Measurements from ENCODE around the gene LDLRAD4. TPM values are rescaled to one million over a fixed set of nuclear protein-coding genes. Genes with fewer than 3 reads are reported as not detected.

Gene LDLRAD4
- total RNA-seq, 1 experiment from 2014 or later: not detected

- H2AFZ ChIP-seq (ENCODE audit: low read length): no peak overlapping the region
- no peaks in the 10 kb centered on the region for H3F3A ChIP-seq (ENCODE audit: low read length, unreplicated experiment)
- ChIA-PET POLR2A (ENCODE audit: unreplicated experiment) (no interaction called here), CTCF (no interaction called here)
- DNase-seq (no peak), ATAC-seq (no peak)
- no peak overlapping the region for H3K4me3 ChIP-seq (ENCODE audit: low read length)
- no peaks in the 10 kb centered on the region for H3K36me3 ChIP-seq (ENCODE audit: low read depth, low read length)
- H3K9me2 ChIP-seq (replicated peaks; ENCODE audit: low read length): no peaks in the 10 kb centered on the region
- TF ChIP-seq EZH2phosphoT487 (IDR thresholded peaks at IDR 0.05; ENCODE audit: borderline replicate concordance, low read length): no peak
- TF ChIP-seq EZH2 (IDR thresholded peaks at IDR 0.05; ENCODE audit: low read length, unreplicated experiment): no peak
- TF ChIP-seq CTCF (conservative IDR thresholded peaks at IDR 0.05; ENCODE audit: low read depth, low read length): no peak
- BruUV-seq (replicated peaks): no TSS peak
- H4K20me1 ChIP-seq (ENCODE audit: low read length): no peaks in the 10 kb centered on the region
- no peaks in the 10 kb centered on the region for H3K79me2 ChIP-seq (ENCODE audit: low read length)
- H3K27ac ChIP-seq (ENCODE audit: low read length): no peak overlapping the region
- no peaks in the 10 kb centered on the region for H3K4me1 ChIP-seq (ENCODE audit: insufficient read depth, low read length)
- H3K4me2 ChIP-seq (ENCODE audit: low read length): no peak overlapping the region
- H3K27me3 ChIP-seq (ENCODE audit: low read length): peaks cover 82% of the 10 kb centered on the region
- H3K9ac ChIP-seq (ENCODE audit: low read length): no peak overlapping the region
- intact Hi-C loops (cut with micrococcal nuclease): no loop called here
- H3K9me3 ChIP-seq (ENCODE audit: low read length): no peaks in the 10 kb centered on the region
Measured at GRCh38 chr18:13183790-13184189, 34.8 kb upstream of the LDLRAD4 start.

GRCh38 chr18:13184396-13184795, 34.2 kb upstream of the LDLRAD4 start:
- intact Hi-C loops (cut with micrococcal nuclease): no loop called here
- ATAC-seq: no peak
- Histone ChIP-seq H3K4me1 (ENCODE audit: insufficient read depth, low read length) (no peaks in the 10 kb centered on the region), H2AFZ (ENCODE audit: low read length) (no peak overlapping the region), H3F3A (ENCODE audit: low read length, unreplicated experiment) (no peaks in the 10 kb centered on the region), H3K4me2 (ENCODE audit: low read length) (no peak overlapping the region), H3K79me2 (ENCODE audit: low read length) (no peaks in the 10 kb centered on the region), H3K9me3 (ENCODE audit: low read length) (no peaks in the 10 kb centered on the region), H3K4me3 (ENCODE audit: low read length) (no peak overlapping the region), H4K20me1 (ENCODE audit: low read length) (no peaks in the 10 kb centered on the region), H3K27me3 (ENCODE audit: low read length) (peaks cover 87% of the 10 kb centered on the region), H3K9ac (ENCODE audit: low read length) (no peak overlapping the region), H3K9me2 (replicated peaks; ENCODE audit: low read length) (no peaks in the 10 kb centered on the region), H3K27ac (ENCODE audit: low read length) (no peak overlapping the region), H3K36me3 (ENCODE audit: low read depth, low read length) (no peaks in the 10 kb centered on the region)
- ChIA-PET POLR2A (ENCODE audit: unreplicated experiment) (no interaction called here), CTCF (no interaction called here)
- BruUV-seq (replicated peaks): no TSS peak
- no peak for DNase-seq
- TF ChIP-seq EZH2 (IDR thresholded peaks at IDR 0.05; ENCODE audit: low read length, unreplicated experiment): no peak
- TF ChIP-seq CTCF (conservative IDR thresholded peaks at IDR 0.05; ENCODE audit: low read depth, low read length): no peak
- no peak for TF ChIP-seq EZH2phosphoT487 (IDR thresholded peaks at IDR 0.05; ENCODE audit: borderline replicate concordance, low read length)

GRCh38 chr18:13185675-13186198, 32.8 kb upstream of the LDLRAD4 start:
- BruUV-seq (replicated peaks): no TSS peak

More at GRCh38 chr18:13185675-13186198, 32.8 kb upstream of the LDLRAD4 start:
- ChIA-PET POLR2A (ENCODE audit: unreplicated experiment) (no interaction called here), CTCF (no interaction called here)
- Histone ChIP-seq H2AFZ (ENCODE audit: low read length) (no peak overlapping the region), H3K4me1 (ENCODE audit: insufficient read depth, low read length) (no peaks in the 10 kb centered on the region), H3K27ac (ENCODE audit: low read length) (no peak overlapping the region), H3F3A (ENCODE audit: low read length, unreplicated experiment) (no peaks in the 10 kb centered on the region), H3K36me3 (ENCODE audit: low read depth, low read length) (no peaks in the 10 kb centered on the region), H3K4me3 (ENCODE audit: low read length) (no peak overlapping the region), H3K27me3 (ENCODE audit: low read length) (peaks cover 88% of the 10 kb centered on the region), H3K79me2 (ENCODE audit: low read length) (no peaks in the 10 kb centered on the region), H3K9me3 (ENCODE audit: low read length) (no peaks in the 10 kb centered on the region), H3K4me2 (ENCODE audit: low read length) (no peak overlapping the region), H3K9me2 (replicated peaks; ENCODE audit: low read length) (no peaks in the 10 kb centered on the region), H4K20me1 (ENCODE audit: low read length) (no peaks in the 10 kb centered on the region), H3K9ac (ENCODE audit: low read length) (no peak overlapping the region)
- TF ChIP-seq EZH2 (IDR thresholded peaks at IDR 0.05; ENCODE audit: low read length, unreplicated experiment) (no peak), CTCF (conservative IDR thresholded peaks at IDR 0.05; ENCODE audit: low read depth, low read length) (no peak), EZH2phosphoT487 (IDR thresholded peaks at IDR 0.05; ENCODE audit: borderline replicate concordance, low read length) (no peak)
- DNase-seq (no peak), ATAC-seq (no peak)
- intact Hi-C loops (cut with micrococcal nuclease): no loop called here
